GM12865 (cell line): Measurements from ENCODE around the gene CNOT8.
"Not testable (repeated sequence)": the region's sequence is repeated elsewhere in the genome, so short reads cannot be mapped to it uniquely, and the experiment has no call there.

Experiments
- DNase-seq: peaks from one replicate; pipeline ENCODE4 v3.0.0; 2010; ENCODE audit warnings: low read depth
- H3K4me3 ChIP-seq: 2 replicates; pipeline ENCODE4 v1.5.1; 2011; ENCODE audit warnings: mild to moderate bottlenecking, low read depth, low read length, control low read depth
- TF ChIP-seq, protein P1 (sequence below): IDR thresholded peaks from 2 replicates; pipeline ENCODE4 v1.5.1; 2011; ENCODE audit warnings: low read length, control low read depth, low read depth, inconsistent platforms; ENCODE audit not compliant: insufficient read depth; ENCODE audit errors: missing control alignments

Gene CNOT8

DNA sequence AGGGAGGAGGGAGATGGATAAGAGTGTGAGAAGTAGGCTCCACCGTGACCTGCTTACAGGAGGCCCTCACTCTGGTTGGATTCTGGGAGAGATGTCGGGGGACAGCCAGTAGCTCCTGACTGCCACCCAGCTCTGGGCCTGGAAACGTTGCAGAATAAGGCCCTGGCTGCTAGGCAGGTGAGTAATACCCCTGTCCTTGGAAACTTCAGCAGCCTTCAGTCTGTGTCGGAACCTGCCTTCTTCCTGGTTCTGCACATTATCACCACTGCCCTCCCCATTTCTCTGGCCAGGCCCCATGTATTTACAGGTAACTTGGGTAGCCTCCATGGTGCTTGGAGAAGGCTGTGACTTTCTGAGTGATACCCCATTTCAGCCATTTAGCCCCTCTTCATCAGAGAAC is 34.8 kb upstream of the CNOT8 start:
- no peak for DNase-seq
- no peak overlapping the region for H3K4me3 ChIP-seq
- TF ChIP-seq, protein P1, sequence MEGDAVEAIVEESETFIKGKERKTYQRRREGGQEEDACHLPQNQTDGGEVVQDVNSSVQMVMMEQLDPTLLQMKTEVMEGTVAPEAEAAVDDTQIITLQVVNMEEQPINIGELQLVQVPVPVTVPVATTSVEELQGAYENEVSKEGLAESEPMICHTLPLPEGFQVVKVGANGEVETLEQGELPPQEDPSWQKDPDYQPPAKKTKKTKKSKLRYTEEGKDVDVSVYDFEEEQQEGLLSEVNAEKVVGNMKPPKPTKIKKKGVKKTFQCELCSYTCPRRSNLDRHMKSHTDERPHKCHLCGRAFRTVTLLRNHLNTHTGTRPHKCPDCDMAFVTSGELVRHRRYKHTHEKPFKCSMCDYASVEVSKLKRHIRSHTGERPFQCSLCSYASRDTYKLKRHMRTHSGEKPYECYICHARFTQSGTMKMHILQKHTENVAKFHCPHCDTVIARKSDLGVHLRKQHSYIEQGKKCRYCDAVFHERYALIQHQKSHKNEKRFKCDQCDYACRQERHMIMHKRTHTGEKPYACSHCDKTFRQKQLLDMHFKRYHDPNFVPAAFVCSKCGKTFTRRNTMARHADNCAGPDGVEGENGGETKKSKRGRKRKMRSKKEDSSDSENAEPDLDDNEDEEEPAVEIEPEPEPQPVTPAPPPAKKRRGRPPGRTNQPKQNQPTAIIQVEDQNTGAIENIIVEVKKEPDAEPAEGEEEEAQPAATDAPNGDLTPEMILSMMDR = no peak

DNA sequence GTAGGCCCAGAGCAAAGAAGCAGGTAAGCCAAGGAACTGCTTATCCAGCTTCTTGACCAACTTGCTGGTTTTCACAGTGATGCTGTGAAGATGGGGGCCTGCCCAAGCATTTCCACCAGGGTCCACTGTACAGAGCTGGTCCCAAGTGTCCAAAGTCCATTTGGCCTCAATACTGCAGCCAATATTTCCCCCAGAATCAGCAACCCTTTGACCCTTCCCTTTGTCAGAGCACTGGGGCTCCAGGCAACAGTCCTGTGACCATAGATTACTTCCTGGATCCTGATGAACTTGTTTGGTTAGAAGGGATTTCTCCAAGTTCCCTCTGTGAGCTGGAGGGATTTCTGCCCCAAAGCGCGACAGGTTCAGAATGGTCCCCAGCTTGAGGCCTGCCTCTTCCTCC is 34.4 kb upstream of the CNOT8 start:
- no peak overlapping the region for H3K4me3 ChIP-seq
- DNase-seq = no peak
- TF ChIP-seq, protein P1 = no peak

DNA sequence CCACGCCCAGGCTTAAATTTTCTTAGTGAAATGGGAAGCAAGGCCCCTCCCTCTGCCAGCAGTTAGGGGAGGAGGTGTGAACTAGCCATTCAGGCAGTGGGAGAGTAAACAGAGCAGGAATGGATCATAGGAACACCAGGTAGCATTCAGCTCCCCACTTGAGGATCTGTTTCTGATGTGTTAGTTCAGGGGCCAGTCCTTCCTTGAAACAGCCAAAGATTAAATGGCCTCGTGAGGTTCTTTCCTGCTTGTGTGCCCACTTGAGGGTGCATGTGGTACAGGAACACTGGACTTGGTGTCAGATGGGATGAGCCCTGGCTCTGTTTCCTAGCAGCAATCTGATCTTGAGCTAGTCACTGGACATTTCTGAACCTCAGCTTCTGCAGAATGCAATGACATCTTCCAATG is 29.2 kb upstream of the CNOT8 start:
- TF ChIP-seq, protein P1 = no peak
- DNase-seq = no peak
- H3K4me3 ChIP-seq = no peak overlapping the region

DNA sequence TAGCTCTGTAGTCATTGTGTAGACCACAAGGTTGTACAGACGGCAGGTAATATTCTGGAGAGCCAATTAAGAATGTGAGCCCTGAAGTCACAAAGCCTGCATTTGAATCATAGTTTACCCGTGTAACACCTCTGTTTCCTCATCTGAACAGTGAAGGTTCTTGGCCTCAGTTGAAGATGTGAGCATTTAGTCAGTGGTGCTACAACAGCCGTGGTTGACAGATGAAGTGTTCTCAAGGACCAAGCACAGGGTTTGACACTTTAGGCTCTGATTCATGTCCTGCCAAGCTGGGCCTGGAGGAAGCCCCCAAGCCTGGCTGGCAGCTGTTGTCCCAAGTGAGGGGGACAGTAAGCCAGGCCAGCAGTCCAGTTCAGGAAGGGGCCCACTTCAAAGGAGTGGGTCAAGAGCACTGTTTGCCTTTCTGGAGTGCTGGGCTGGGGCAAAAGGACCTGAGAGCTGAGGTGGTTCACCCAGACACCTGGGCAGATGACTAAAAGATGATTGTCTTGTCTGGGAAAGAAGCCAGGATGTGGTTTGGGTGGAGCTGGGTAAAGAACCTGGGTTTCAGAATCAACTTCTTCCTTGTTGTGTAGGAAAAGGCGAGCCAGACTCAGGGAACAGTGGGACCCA is 28.7 kb upstream of the CNOT8 start:
- TF ChIP-seq, protein P1 = no peak
- DNase-seq = no peak
- H3K4me3 ChIP-seq = no peak overlapping the region

DNA sequence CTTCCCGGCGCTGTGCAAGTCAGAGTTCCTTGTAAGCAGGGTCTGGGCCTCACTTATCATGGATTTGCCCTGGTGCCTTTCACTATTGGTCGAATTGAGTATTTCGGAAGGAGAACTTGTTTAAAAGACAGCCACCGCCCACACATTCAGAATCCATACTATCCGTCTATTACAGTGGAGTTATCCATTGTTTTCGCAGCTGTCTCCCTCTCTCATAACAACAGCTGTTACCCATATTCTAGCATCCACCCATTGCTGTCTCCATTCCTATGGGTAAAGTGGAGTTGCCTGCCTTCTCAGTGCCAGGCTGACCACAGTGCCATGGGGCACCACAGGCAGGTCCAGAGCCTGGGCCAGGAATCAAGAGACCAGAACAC is 28.2 kb upstream of the CNOT8 start:
- TF ChIP-seq, protein P1 = no peak
- DNase-seq = no peak
- H3K4me3 ChIP-seq = no peak overlapping the region

DNA sequence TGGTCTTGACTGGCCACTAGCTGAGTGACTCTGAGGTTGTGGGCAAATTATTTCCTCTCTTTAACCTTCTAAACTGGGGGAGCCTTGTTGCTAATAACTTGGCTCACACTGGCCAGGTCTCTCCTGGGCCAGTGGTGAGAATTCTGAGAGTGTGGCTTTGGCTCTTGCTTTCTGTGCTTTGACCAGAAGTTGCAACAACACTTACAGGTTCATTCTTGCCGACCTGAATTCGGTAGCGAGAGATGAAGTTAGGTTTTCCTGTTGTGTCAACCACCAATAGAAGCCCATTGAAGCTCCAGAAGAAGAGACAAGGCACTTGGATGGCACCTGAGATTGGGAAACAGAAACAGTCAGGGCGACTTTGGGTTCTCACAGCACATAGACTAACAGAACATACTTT is 27.8 kb upstream of the CNOT8 start:
- H3K4me3 ChIP-seq = no peak overlapping the region
- no peak for DNase-seq
- TF ChIP-seq, protein P1 = no peak

DNA sequence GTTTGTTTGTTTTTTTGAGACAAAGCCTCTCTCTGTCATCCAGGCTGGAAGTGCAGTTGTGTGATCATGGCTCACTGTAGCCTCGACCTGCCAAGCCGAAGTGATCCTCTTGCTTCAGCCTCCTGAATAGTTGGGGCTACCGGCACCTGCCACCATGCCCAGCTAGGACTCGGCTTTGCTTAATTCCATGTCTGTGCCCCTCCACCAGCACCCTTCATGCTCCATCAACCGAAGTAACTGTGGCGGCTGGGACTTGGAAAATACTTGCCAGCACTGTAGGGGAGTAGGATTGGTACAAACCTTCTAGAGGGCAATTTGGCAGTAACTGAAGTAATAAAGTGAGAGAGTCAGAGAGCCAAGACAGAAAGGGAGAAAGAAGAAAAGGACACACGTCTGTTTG is 27.0 kb upstream of the CNOT8 start:
- DNase-seq = no peak
- TF ChIP-seq, protein P1 = no peak
- no peak overlapping the region for H3K4me3 ChIP-seq

DNA sequence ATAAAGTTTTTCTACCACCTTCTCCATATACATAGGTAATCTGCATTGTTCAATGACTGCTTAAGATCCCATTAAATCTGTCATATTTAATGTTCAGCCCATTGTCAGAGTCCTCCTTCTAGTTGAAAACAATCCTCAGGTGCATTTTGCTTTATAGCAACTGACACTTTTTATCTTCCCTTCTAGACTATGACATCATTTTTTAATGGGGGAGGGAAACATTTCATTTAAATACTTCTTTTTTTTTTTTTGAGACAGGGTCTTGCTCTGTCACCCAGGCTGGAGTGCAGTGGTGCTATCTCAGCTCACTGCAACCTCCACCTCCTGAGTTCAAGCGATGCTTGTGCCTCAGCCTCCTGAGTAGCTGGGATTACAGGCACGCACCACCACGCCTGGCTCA is 25.6 kb upstream of the CNOT8 start:
- DNase-seq, H3K4me3 ChIP-seq: not testable (repeated sequence)
